ENCODE measurements around the gene CHRNA9.

DNA sequence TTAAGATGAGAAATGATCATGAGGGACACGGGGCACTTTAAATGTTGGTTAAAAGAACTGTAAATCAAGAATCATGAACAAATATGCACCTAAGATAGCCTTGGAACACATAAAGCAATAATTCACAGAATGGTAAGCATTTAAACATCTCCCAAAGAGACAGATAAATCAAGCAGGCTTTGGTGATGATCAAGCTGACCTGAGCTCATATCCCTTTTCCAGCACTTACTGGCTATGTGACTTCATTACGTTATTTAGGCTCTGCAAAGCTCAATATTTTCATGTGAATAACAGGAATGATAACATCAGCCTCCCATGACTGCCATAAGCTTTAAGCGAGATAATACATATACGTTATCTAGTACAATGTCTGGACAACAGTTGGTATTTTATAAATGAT lies 54.9 kb downstream of the CHRNA9 start:
- no peak for TF ChIP-seq POLR2A (IDR thresholded peaks at IDR 0.05; ENCODE audit: low read length)
- no peak for TF ChIP-seq GATA1 (IDR thresholded peaks at IDR 0.05; ENCODE audit: low read depth, low read length)
